ENCODE measurements around the gene CTAGE4. TPM values are rescaled to one million over a fixed set of nuclear protein-coding genes. Genes with fewer than 3 reads are reported as not detected.
"Not testable (repeated sequence)": the region's sequence is repeated elsewhere in the genome, so short reads cannot be mapped to it uniquely, and the experiment has no call there.

The CTAGE4 gene
- total RNA-seq (2021) (18.3 to 23.3 TPM (median 20.9 TPM) in 3 replicates), Bru-seq, nascent RNA (percentile 77 among the genes with signal in this experiment)
- long read RNA-seq, experiment 1, transcript CTAGE4-201 (1 exons, 2,588 nt), result major isoform, 26 of 26 reads
- long read RNA-seq, experiment 1, partial matches to known transcripts, result 0 of 26 reads
- long read RNA-seq, experiment 1, other reads (novel, unspliced or antisense), result 0 of 26 reads
- long read RNA-seq, experiment 2, transcript CTAGE4-201 (1 exons, 2,588 nt), result major isoform, 7 of 8 reads
- long read RNA-seq, experiment 2, partial matches to known transcripts, result 0 of 8 reads
- long read RNA-seq, experiment 2, other reads (novel, unspliced or antisense), result 1 of 8 reads
- long read RNA-seq, experiment 3, partial matches to known transcripts, result 0 of 1 reads
- long read RNA-seq, experiment 3, other reads (novel, unspliced or antisense), result 0 of 1 reads

DNA sequence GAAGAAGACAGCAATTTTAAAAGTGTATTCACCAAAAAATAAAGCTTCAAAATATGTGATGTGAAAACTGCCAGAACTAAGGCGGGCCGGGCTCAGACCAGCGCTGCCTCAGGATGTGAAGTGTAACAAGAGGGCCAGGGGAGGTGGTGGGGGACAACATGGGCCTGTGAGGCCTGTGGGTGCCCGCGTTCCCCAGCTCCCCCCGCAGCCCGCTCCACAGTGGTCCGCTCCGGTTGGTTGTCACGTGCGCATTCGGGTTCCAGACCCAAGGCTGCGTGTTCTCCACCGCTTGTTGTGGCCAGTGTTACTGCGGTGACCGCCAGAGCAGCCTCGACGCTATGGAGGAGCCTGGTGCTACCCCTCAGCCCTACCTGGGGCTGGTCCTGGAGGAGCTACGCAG, at the start of gene CTAGE4:
CTAGE4 (plus strand) TSS at position 301 of the 400 bp plus-strand sequence; CDS start at position 339, 38 bp downstream.
- H3K9me3 Mint-ChIP-seq; H3K4me1 Mint-ChIP-seq; H3K27me3 Mint-ChIP-seq (ENCODE audit: low read depth); ATAC-seq; H3K36me3 Mint-ChIP-seq; H3K27ac Mint-ChIP-seq; H3K4me3 Mint-ChIP-seq; CTCF ChIA-PET; POLR2A ChIA-PET; DNase-seq (ENCODE audit: low spot score): not testable (repeated sequence)

DNA sequence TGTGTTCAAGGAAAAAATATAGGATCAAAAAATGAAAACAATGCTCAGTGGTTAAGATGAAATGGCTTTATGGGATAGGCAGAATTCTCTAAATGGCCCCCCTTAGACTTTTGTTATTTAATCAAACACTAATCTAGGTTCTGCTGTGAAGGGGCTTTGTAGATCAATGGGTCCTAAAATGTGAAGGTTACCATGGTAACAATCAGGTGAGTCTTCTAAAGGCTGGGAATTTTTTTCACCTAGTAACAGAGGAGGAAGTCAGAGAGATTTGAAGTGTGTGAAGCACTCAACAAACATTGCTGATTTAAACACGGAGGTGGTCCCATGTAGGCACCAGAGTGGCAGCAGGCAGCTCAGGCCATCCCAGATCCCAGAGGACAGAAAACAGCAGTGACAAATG, 49.1 kb upstream of the CTAGE4 start:
- H3K4me1 Mint-ChIP-seq, result 0 out of 2 replicates have a peak, but pooled peaks cover 2% of the 10 kb centered on the region
- ATAC-seq, result no peak; the same call in none of the 2 replicates
- CTCF ChIA-PET, result no interaction called here
- H3K27ac Mint-ChIP-seq, result no peak overlapping the region
- TF ChIP-seq SMAD4 (CRISPR knock-in tag; IDR thresholded peaks at IDR 0.05), result no peak
- TF ChIP-seq STAT6 (CRISPR knock-in tag; conservative IDR thresholded peaks at IDR 0.05; ENCODE audit: low read depth), result no peak
- TF ChIP-seq, protein P1, sequence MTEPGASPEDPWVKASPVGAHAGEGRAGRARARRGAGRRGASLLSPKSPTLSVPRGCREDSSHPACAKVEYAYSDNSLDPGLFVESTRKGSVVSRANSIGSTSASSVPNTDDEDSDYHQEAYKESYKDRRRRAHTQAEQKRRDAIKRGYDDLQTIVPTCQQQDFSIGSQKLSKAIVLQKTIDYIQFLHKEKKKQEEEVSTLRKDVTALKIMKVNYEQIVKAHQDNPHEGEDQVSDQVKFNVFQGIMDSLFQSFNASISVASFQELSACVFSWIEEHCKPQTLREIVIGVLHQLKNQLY (CRISPR knock-in tag; IDR thresholded peaks at IDR 0.05), result no peak
- no peak for TF ChIP-seq PRRX2 (CRISPR knock-in tag; IDR thresholded peaks at IDR 0.05)
- TF ChIP-seq EMX1 (CRISPR knock-in tag; IDR thresholded peaks at IDR 0.05), result no peak
- TF ChIP-seq PRDM15 (CRISPR knock-in tag; IDR thresholded peaks at IDR 0.05), result no peak
- no peak for TF ChIP-seq ZSCAN18 (CRISPR knock-in tag; IDR thresholded peaks at IDR 0.05)
- TF ChIP-seq, protein P2, sequence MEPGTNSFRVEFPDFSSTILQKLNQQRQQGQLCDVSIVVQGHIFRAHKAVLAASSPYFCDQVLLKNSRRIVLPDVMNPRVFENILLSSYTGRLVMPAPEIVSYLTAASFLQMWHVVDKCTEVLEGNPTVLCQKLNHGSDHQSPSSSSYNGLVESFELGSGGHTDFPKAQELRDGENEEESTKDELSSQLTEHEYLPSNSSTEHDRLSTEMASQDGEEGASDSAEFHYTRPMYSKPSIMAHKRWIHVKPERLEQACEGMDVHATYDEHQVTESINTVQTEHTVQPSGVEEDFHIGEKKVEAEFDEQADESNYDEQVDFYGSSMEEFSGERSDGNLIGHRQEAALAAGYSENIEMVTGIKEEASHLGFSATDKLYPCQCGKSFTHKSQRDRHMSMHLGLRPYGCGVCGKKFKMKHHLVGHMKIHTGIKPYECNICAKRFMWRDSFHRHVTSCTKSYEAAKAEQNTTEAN (CRISPR knock-in tag; IDR thresholded peaks at IDR 0.05), result no peak
- no peak for TF ChIP-seq NFE2L1 (CRISPR knock-in tag; IDR thresholded peaks at IDR 0.05)
- TF ChIP-seq, protein P3, sequence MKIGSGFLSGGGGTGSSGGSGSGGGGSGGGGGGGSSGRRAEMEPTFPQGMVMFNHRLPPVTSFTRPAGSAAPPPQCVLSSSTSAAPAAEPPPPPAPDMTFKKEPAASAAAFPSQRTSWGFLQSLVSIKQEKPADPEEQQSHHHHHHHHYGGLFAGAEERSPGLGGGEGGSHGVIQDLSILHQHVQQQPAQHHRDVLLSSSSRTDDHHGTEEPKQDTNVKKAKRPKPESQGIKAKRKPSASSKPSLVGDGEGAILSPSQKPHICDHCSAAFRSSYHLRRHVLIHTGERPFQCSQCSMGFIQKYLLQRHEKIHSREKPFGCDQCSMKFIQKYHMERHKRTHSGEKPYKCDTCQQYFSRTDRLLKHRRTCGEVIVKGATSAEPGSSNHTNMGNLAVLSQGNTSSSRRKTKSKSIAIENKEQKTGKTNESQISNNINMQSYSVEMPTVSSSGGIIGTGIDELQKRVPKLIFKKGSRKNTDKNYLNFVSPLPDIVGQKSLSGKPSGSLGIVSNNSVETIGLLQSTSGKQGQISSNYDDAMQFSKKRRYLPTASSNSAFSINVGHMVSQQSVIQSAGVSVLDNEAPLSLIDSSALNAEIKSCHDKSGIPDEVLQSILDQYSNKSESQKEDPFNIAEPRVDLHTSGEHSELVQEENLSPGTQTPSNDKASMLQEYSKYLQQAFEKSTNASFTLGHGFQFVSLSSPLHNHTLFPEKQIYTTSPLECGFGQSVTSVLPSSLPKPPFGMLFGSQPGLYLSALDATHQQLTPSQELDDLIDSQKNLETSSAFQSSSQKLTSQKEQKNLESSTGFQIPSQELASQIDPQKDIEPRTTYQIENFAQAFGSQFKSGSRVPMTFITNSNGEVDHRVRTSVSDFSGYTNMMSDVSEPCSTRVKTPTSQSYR (CRISPR knock-in tag; IDR thresholded peaks at IDR 0.05), result no peak
- no peak for TF ChIP-seq NR1H2 (CRISPR knock-in tag; IDR thresholded peaks at IDR 0.05)
- TF ChIP-seq, protein P4, sequence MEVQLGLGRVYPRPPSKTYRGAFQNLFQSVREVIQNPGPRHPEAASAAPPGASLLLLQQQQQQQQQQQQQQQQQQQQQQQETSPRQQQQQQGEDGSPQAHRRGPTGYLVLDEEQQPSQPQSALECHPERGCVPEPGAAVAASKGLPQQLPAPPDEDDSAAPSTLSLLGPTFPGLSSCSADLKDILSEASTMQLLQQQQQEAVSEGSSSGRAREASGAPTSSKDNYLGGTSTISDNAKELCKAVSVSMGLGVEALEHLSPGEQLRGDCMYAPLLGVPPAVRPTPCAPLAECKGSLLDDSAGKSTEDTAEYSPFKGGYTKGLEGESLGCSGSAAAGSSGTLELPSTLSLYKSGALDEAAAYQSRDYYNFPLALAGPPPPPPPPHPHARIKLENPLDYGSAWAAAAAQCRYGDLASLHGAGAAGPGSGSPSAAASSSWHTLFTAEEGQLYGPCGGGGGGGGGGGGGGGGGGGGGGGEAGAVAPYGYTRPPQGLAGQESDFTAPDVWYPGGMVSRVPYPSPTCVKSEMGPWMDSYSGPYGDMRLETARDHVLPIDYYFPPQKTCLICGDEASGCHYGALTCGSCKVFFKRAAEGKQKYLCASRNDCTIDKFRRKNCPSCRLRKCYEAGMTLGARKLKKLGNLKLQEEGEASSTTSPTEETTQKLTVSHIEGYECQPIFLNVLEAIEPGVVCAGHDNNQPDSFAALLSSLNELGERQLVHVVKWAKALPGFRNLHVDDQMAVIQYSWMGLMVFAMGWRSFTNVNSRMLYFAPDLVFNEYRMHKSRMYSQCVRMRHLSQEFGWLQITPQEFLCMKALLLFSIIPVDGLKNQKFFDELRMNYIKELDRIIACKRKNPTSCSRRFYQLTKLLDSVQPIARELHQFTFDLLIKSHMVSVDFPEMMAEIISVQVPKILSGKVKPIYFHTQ (CRISPR knock-in tag; IDR thresholded peaks at IDR 0.05), result no peak
- TF ChIP-seq ESRRA (CRISPR knock-in tag; IDR thresholded peaks at IDR 0.05; ENCODE audit: borderline replicate concordance), result no peak
- no peak for TF ChIP-seq CREB1 (CRISPR knock-in tag; IDR thresholded peaks at IDR 0.05)
- TF ChIP-seq SOX15 (CRISPR knock-in tag; IDR thresholded peaks at IDR 0.05), result no peak
- TF ChIP-seq, protein P5, sequence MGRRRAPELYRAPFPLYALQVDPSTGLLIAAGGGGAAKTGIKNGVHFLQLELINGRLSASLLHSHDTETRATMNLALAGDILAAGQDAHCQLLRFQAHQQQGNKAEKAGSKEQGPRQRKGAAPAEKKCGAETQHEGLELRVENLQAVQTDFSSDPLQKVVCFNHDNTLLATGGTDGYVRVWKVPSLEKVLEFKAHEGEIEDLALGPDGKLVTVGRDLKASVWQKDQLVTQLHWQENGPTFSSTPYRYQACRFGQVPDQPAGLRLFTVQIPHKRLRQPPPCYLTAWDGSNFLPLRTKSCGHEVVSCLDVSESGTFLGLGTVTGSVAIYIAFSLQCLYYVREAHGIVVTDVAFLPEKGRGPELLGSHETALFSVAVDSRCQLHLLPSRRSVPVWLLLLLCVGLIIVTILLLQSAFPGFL (CRISPR knock-in tag; IDR thresholded peaks at IDR 0.05; ENCODE audit: borderline replicate concordance), result no peak
- TF ChIP-seq ZNF416 (CRISPR knock-in tag; IDR thresholded peaks at IDR 0.05), result no peak
- H3K9me3 Mint-ChIP-seq, result no peaks in the 10 kb centered on the region
- no peak overlapping the region for H3K4me3 Mint-ChIP-seq
- no peaks in the 10 kb centered on the region for H3K36me3 Mint-ChIP-seq
- no peaks in the 10 kb centered on the region; the same call in 1 of the 2 replicates for H3K27me3 Mint-ChIP-seq (ENCODE audit: low read depth)
- DNase-seq (ENCODE audit: low spot score), result no peak
- POLR2A ChIA-PET, result no interaction called here

All from WTC11 (cell line).